GM21619 (cell line): ENCODE results near the gene UBE4B.

ENCODE experiments used
- ATAC-seq: cut with Tn5 transposase; IDR thresholded peaks from one replicate; pipeline ENCODE4 v1.9.1; 2021; ENCODE audit not compliant: unreplicated experiment

Gene UBE4B

GRCh38 chr1:10033359-10033845, 644 bp downstream of the UBE4B start:
- ATAC-seq = peak; percentile 17

GRCh38 chr1:10042746-10043145, 10.0 kb downstream of the UBE4B start:
- no peak for ATAC-seq

GRCh38 chr1:10045480-10046355, 13.0 kb downstream of the UBE4B start:
- no peak for ATAC-seq

- ATAC-seq = no peak
Measured at GRCh38 chr1:10046356-10047085, 13.8 kb downstream of the UBE4B start.

- ATAC-seq = no peak
Measured at GRCh38 chr1:10048601-10049000, 15.8 kb downstream of the UBE4B start.

GRCh38 chr1:10050611-10051010, 17.9 kb downstream of the UBE4B start:
- no peak for ATAC-seq

DNA sequence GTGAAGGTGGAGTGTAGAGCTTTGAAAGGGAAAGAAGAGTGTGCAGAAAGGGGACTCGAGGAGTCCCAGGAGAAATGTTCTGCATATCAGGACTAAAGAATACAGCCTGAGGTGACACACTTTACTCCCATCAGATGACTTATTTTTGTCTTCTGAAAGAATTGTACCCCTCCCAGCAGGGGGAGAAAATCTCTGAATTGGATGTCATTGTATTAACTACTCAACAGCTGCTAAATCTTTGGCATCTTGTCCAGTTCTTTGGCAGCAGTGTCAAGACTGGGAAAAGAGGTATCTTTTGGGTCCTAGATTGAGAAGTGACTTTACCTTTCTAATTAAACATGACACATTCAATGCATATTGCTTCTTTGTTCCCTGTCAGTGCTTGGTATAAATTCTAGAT, 18.9 kb downstream of the UBE4B start:
- no peak for ATAC-seq

GRCh38 chr1:10052347-10052746, 19.6 kb downstream of the UBE4B start:
- no peak for ATAC-seq

DNA sequence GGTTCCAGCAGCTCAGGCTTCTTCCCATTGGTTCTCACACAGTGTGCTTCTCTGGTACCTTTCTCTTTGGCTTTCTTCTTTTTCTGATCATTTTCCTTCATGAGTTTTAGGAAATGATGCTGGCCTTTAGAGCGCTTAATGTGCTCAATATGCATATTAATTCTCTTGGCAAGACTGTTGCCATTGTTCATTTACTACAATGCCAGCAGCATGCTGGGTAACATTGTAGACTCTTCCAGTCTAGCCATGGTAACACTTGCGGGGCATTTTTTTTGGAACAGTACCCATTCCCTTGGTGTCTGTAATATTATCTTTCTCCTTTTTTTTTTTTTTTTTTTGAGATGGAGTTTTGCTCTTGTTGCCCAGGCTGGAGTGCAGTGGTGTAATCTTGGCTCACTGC, 21.7 kb downstream of the UBE4B start:
- ATAC-seq = no peak

DNA sequence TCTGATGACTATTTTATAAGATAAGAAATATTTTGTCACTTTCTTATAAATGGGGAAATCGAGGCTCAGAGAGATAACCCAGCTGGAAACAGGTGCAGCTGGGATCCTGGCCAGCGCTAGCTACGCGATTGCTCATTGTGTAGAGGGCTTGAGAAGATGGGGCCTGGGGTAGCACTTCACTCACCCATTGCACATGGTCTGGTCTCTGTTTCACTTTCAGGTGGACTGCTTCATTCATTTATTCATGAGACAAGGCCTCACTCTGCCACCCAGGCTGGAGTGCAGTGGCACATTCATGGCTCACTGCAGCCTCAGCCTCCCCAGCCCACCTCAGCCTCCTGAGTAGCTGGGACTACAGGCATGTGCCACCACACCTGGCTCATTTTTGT, 23.8 kb downstream of the UBE4B start:
- no peak for ATAC-seq

DNA sequence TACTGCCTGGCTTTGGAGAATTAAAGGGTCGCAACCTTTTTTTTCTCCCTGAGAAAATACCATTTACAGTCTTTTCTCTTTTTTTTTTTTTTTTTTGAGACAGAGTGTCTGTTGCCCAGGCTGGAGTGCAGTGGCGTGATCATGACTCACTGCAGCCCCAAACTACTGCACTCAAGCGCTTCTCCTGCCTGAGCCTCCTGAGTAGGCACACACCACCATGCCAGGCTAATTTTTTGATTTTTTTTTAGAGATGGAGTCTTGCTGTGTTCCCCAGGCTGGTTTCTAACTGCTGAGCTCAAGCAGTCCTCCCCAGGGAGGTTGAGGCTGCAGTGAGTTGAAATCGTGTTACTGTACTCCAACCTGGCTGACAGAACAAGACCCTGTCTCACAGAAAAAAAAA, 24.6 kb downstream of the UBE4B start:
- ATAC-seq = no peak

DNA sequence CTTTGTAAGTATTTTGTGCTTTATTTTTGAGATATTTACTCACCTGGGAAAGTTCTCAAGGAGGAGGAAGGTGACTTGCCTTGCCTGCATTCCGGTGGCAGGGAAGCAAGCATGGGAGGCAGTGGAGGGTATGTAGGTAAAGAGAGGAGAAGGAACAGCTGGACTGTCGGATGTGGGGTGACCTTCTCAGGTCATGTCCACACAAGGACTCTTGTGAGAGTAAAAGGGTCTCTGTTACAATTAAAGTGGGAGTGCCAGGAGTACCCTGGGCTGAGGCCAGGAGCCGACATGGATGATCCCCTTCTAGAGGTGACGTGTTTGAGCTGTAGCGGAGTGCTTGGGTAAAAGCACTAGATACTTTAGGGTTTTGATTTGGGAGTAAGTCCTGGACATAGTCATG, 25.0 kb downstream of the UBE4B start:
- no peak for ATAC-seq

GRCh38 chr1:10059342-10059718, 26.6 kb downstream of the UBE4B start:
- ATAC-seq = no peak

GRCh38 chr1:10060311-10061100, 27.7 kb downstream of the UBE4B start:
- no peak for ATAC-seq

GRCh38 chr1:10061276-10061675, 28.5 kb downstream of the UBE4B start:
- ATAC-seq = no peak

DNA sequence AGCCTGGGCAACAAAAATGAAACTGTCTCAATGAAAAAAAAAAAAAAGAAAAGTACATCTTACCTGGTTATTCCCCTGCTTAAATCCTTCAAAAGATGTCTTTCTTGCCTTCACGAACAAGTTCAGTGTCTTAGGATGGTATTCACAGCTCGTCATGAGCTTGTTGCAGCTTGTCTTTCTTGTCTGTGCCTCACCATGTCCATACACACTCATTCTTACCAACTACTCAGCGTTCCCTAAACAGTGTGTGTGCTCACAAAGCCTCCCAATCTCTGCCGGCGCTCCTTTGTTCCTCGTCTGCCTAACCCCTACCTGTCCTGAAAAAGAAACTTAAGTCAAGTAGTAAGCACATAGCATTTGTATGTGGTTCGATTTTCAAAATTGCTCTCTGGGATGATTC, 31.1 kb downstream of the UBE4B start:
- ATAC-seq = no peak

GRCh38 chr1:10064416-10065343, 31.9 kb downstream of the UBE4B start:
- ATAC-seq = no peak

DNA sequence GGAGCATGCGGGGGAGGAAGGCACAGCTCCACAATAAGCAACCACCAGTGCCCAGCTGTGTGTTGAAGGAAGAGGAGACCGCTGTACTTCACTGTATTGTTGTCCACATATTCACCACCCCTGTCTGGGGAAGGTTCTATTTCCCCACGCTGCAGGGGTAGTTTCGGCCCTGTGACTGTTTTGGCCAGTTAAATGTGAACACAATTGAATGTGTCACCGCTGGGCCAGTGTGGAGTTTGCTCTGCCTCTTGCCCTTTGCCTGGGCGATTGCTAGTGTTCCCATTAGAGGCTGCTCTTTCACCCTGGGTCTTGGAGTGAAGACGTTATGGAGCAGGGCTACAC, 32.6 kb downstream of the UBE4B start:
- ATAC-seq = no peak

DNA sequence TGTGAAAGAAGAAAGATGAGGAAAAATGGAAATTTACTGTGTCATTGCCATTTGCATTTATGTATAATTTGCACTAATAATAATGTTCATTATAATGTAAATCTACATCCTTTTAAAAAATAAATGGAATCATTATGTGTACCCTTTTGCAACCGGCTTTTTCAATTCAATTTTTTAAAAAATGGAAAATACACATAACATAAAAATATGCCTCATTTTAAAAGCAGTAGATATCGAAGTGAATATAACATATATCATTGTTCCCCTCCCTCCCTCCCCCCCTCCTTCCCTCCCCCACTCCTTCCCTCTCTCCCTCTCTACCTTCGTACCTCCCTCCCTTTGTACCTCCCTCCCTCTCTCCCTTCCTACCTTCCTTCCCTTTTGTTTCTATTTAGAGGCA, 33.0 kb downstream of the UBE4B start:
- ATAC-seq = no peak

DNA sequence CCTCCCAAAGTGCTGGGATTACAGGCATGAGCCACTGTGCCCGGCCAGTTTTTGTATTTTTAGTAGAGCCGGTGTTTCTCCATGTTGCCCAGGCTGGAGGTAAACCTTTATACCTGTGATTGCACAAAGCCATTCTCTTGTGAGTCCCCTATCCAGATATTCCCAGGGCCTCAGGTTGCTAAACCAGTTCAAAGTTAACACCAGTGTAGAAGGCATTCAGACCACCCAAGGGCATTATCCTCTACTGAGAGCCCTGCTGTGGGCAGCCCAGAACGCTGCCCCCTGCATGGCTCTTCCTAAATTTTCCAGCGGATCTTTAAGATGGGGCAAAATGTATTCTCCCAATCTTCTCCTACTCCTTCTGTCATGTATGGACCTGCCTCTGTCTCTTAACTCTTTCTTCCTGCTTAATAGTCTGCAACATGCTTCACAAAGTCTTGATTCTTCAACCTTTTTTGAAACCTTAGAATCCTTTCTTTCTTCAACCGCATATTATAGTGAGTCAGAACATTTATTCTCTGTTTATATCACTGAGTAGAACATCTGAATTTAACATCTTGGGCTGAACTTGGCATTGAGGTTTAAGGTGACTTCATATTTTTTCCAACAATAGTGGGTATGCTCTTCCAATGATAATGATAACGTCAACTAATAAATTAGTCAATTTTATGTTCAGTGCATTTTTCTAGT, 36.0 kb downstream of the UBE4B start:
- no peak for ATAC-seq
